ENCODE data around the gene C3.
A peak's percentile ranks its signal among the peaks of the same experiment; 100 is the strongest.
"Not testable (repeated sequence)": the region's sequence is repeated elsewhere in the genome, so short reads cannot be mapped to it uniquely, and the experiment has no call there.

Gene C3

GRCh38 chr19:6676288-6676687 lies 44.2 kb downstream of the C3 start:
- Histone ChIP-seq H3K9me2 (replicated peaks; ENCODE audit: low read depth, low read length) (no peaks in the 10 kb centered on the region), H3K9me3 (ENCODE audit: insufficient read depth, low read depth, low read length) (no peaks in the 10 kb centered on the region), H3K36me3 (ENCODE audit: insufficient read depth, low read length) (no peaks in the 10 kb centered on the region), H3K4me3 (ENCODE audit: low read length, poor library complexity, severe bottlenecking) (no peak overlapping the region), H3F3A (ENCODE audit: low read depth) (no peaks in the 10 kb centered on the region), H3K4me1 (ENCODE audit: insufficient read depth, low read length, poor library complexity, severe bottlenecking) (peaks cover 23% of the 10 kb centered on the region), H3K4me2 (ENCODE audit: low read depth, low read length, poor library complexity, severe bottlenecking) (no peak overlapping the region), H2AFZ (ENCODE audit: low read length) (no peak overlapping the region), H3K79me2 (ENCODE audit: insufficient read depth, low read length) (no peaks in the 10 kb centered on the region), H3K9ac (ENCODE audit: low read depth, low read length, poor library complexity, severe bottlenecking) (no peak overlapping the region), H3K27me3 (ENCODE audit: insufficient read depth, low read length, poor library complexity, severe bottlenecking) (no peaks in the 10 kb centered on the region), H4K20me1 (ENCODE audit: insufficient read depth, low read length, poor library complexity, severe bottlenecking) (no peaks in the 10 kb centered on the region)
- TF ChIP-seq EZH2phosphoT487 (IDR thresholded peaks at IDR 0.05; ENCODE audit: borderline replicate concordance) (no peak), CTCF (conservative IDR thresholded peaks at IDR 0.05; ENCODE audit: low read length) (no peak)

DNA sequence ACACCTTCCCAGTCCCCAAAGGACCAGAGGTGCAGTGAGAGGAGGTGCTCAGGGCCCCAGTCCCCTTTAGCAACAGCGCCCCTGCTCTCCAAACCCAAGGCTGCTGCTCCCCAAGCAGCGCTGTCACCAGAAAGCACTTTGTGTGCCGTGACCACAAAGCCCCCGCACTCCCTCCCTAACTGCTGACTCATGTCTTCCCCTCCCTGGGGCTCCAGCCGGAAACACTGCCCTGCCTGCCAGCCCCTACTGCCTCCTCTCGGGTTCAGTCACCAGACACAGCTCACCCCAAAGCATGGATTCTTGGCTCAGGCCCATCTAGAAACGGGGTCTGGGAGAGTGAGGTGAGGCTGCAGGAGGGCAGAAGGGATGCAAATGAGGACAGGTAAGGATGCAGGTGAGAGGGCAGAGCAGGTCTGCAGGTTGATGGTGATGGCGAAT lies 45.6 kb downstream of the C3 start:
- peak overlapping the region; percentile 41; the same call in 1 of the 2 replicates for H2AFZ ChIP-seq (ENCODE audit: low read length)
- no peaks in the 10 kb centered on the region for H3K36me3 ChIP-seq (ENCODE audit: insufficient read depth, low read length)
- peak overlapping the region; percentile 73 for H3K4me2 ChIP-seq (ENCODE audit: low read depth, low read length, poor library complexity, severe bottlenecking)
- H3K9me3 ChIP-seq (ENCODE audit: insufficient read depth, low read depth, low read length), result no peaks in the 10 kb centered on the region
- no peaks in the 10 kb centered on the region for H3F3A ChIP-seq (ENCODE audit: low read depth)
- H3K27me3 ChIP-seq (ENCODE audit: insufficient read depth, low read length, poor library complexity, severe bottlenecking), result no peaks in the 10 kb centered on the region
- no peaks in the 10 kb centered on the region for H3K79me2 ChIP-seq (ENCODE audit: insufficient read depth, low read length)
- H3K4me1 ChIP-seq (ENCODE audit: insufficient read depth, low read length, poor library complexity, severe bottlenecking), result peaks cover 23% of the 10 kb centered on the region
- no peak for TF ChIP-seq EZH2phosphoT487 (IDR thresholded peaks at IDR 0.05; ENCODE audit: borderline replicate concordance)
- peak; percentile 60 for TF ChIP-seq CTCF (conservative IDR thresholded peaks at IDR 0.05; ENCODE audit: low read length)
- H3K9me2 ChIP-seq (replicated peaks; ENCODE audit: low read depth, low read length), result no peaks in the 10 kb centered on the region
- peak overlapping the region; percentile 66 for H3K4me3 ChIP-seq (ENCODE audit: low read length, poor library complexity, severe bottlenecking)
- H4K20me1 ChIP-seq (ENCODE audit: insufficient read depth, low read length, poor library complexity, severe bottlenecking), result no peaks in the 10 kb centered on the region
- peak overlapping the region; percentile 51 for H3K9ac ChIP-seq (ENCODE audit: low read depth, low read length, poor library complexity, severe bottlenecking)

DNA sequence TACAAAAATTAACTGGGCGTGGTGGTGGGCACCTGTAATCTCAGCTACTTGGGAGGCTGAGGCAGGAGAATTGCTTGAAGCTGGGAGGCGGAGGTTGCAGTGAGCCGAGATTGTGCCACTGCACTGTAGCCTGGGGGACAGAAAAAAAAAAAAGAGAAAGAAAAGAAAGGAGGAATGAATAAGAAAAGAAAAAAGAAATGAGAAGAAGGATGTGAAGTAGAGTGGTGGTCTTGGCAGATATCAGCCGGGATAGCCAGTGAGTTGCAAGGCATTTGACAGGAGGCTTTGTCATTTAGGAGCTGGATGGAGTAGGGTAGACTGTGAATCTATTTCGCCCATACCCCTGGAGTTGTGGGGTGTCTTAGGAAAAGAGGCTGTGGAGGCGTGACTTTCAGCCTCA lies 46.0 kb downstream of the C3 start:
- Histone ChIP-seq H3K9ac (ENCODE audit: low read depth, low read length, poor library complexity, severe bottlenecking) (peak overlapping the region; percentile 44), H3K4me2 (ENCODE audit: low read depth, low read length, poor library complexity, severe bottlenecking) (peak overlapping the region; percentile 73), H3K4me3 (ENCODE audit: low read length, poor library complexity, severe bottlenecking) (peak overlapping the region; percentile 66), H3K4me1 (ENCODE audit: insufficient read depth, low read length, poor library complexity, severe bottlenecking) (peaks cover 23% of the 10 kb centered on the region)
- H3K9me2 ChIP-seq (replicated peaks; ENCODE audit: low read depth, low read length); H3K36me3 ChIP-seq (ENCODE audit: insufficient read depth, low read length); H3K27me3 ChIP-seq (ENCODE audit: insufficient read depth, low read length, poor library complexity, severe bottlenecking); H3K9me3 ChIP-seq (ENCODE audit: insufficient read depth, low read depth, low read length); H2AFZ ChIP-seq (ENCODE audit: low read length); H3F3A ChIP-seq (ENCODE audit: low read depth); H3K79me2 ChIP-seq (ENCODE audit: insufficient read depth, low read length); H4K20me1 ChIP-seq (ENCODE audit: insufficient read depth, low read length, poor library complexity, severe bottlenecking): not testable (repeated sequence)

GRCh38 chr19:6672693-6673290 lies 47.7 kb downstream of the C3 start:
- H2AFZ ChIP-seq (ENCODE audit: low read length), result no peak overlapping the region
- H3K4me3 ChIP-seq (ENCODE audit: low read length, poor library complexity, severe bottlenecking), result no peak overlapping the region
- H3F3A ChIP-seq (ENCODE audit: low read depth), result no peaks in the 10 kb centered on the region
- no peaks in the 10 kb centered on the region for H3K9me2 ChIP-seq (replicated peaks; ENCODE audit: low read depth, low read length)
- H4K20me1 ChIP-seq (ENCODE audit: insufficient read depth, low read length, poor library complexity, severe bottlenecking), result no peaks in the 10 kb centered on the region
- no peaks in the 10 kb centered on the region for H3K9me3 ChIP-seq (ENCODE audit: insufficient read depth, low read depth, low read length)
- H3K36me3 ChIP-seq (ENCODE audit: insufficient read depth, low read length), result no peaks in the 10 kb centered on the region
- TF ChIP-seq CTCF (conservative IDR thresholded peaks at IDR 0.05; ENCODE audit: low read length) (no peak), EZH2phosphoT487 (IDR thresholded peaks at IDR 0.05; ENCODE audit: borderline replicate concordance) (no peak)
- no peaks in the 10 kb centered on the region for H3K79me2 ChIP-seq (ENCODE audit: insufficient read depth, low read length)
- no peaks in the 10 kb centered on the region for H3K27me3 ChIP-seq (ENCODE audit: insufficient read depth, low read length, poor library complexity, severe bottlenecking)
- peaks cover 23% of the 10 kb centered on the region for H3K4me1 ChIP-seq (ENCODE audit: insufficient read depth, low read length, poor library complexity, severe bottlenecking)
- H3K9ac ChIP-seq (ENCODE audit: low read depth, low read length, poor library complexity, severe bottlenecking), result no peak overlapping the region
- no peak overlapping the region for H3K4me2 ChIP-seq (ENCODE audit: low read depth, low read length, poor library complexity, severe bottlenecking)

Measured in Loucy (cell line).